GM21367 (cell line): ENCODE results near the gene FILIP1L.

Experiments
- ATAC-seq: cut with Tn5 transposase; IDR thresholded peaks from one replicate; pipeline ENCODE4 v1.9.1; 2021; ENCODE audit not compliant: unreplicated experiment

Gene FILIP1L

DNA sequence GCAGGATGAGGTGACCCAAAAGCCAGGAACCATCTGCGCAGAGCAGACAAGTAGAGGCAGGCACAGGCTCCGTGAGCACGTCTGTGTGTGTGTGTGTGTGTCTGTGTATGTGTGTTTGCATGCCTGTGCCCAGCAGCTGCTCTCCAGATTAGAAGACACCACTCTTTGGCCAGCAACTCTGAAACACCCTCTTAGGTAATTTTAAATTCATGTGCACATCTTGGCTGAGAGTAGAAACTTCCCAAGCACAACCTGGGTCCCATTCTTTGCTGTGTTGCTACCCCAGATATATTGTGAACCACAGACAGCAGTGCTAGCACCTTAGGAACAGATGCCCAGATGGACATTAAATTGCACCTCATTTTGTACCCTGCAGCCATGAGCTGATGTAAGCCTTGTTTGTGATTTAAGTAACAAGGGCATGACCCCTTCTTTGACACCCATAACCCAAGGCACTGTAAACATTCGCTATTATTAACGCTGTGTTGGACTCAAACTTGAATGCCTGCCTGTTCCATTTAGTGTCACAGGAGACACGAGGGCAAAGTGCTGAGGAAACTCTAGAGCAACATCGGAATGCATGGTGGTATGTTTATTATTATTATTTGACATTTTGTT, at the start of gene FILIP1L:
Gene FILIP1L (minus strand): TSS at position 89 of the 618 bp plus-strand sequence.
- no peak for ATAC-seq

DNA sequence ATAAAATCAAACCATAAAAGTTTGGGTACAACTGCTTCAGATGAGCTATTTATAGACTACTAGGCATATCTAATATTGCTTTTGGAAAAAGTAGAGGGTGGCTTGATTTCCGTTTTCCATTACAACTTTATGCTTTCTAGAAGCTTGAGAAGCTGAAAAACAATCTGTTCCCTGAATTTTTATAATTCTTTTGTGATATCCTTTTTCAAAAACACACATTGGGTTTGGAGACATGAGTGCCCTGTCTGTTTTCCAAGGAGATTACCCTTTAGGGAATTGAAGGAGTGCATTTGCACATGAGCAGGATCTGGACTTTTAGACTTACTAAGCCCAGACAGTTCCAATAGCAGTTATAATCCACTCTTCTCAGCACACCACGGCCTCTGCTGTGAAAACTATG, 49.5 kb upstream of the FILIP1L start:
- no peak for ATAC-seq

DNA sequence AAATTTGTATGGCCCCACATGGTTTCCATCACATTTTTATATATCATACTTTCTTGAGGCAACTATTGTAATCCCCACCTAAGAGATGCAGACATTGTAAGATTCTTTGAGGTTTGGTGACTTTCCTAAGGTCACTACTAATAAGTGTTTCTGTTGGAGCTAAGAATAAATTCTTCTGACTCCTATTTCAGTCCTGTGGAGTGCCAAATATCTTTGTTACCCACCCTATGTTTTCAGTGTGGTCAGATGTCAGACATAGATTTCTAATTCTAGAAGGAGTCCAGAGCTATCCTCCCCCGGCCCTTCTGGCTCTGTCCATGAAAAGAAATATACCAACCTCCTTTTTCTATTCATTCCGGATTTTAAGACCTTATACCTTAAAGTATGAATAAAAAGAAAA, 46.2 kb upstream of the FILIP1L start:
- no peak for ATAC-seq

DNA sequence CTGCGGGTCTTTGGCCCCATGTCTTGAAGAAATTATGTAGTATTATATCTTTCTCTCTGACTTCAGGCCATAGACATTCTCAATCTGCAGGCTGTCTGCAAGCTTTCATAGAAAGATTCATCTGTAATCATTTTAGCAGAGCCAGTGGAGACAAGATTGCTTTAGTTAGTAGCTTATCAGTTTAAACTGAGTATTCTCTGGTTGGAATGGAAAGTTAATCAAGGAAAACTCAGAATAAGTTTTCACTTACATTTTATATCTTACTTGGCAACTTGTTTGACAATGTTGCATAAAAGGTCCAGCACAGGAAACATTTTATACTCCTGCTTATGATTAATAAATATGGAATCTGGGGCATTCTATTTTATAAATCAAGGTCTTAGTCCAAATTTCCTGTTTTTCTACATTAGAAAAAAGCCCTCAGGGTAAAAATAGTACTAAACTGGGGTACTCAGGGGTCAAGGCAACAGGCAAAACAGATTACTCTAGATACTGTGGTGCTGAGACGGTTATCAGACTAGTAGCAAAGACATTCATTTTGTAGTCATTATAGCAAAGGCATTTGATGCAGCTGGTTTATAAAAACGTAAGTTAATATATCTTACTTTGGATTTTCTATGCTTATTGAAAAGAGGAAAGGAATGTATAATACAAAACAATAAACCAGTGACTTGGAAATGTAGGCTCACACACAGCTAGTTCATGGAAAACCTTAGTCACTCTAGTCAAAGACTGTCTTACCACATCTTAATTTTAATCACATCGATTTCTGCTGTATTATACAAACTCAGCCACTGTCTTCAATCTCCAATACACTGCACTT, 45.2 kb upstream of the FILIP1L start:
- ATAC-seq: no peak

DNA sequence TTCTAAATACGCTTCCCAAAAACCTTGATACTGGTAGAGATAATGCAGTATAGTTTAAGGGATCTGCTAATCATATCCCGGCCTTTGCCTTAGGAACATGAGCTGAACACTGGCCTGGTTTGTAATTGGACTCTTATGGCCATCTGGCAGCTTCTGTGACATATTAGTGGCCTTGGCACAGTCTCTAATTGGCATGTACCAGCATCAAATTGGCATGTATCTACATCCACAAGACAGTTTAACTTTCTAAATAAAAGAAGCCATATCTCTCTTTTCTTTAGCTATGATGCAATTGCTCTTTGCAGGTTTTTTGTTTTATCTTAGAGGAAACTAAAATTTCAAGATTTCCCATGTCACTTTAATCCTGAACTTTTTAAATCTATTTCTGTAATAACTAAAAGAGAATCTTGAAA, 44.6 kb upstream of the FILIP1L start:
- ATAC-seq: no peak

DNA sequence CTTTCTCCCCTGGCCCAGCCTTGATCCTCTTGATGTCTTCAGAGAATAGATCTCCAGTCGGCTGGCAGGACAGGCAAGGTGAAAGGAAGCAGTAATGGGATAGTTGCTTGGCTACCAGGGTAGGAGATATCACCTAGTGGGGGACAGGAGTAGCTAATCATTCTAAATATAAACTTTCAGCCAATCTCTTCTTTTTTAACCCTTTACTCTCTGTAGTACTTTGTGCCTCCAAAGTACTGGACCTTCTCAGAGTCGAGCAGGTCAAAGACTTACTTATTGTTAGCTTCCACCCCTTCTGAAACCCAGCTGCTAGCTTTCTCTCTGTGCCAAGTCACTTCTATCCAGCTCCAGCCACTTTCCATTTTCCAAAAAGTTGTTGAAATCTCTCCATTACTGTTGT, 43.4 kb upstream of the FILIP1L start:
- ATAC-seq: no peak

DNA sequence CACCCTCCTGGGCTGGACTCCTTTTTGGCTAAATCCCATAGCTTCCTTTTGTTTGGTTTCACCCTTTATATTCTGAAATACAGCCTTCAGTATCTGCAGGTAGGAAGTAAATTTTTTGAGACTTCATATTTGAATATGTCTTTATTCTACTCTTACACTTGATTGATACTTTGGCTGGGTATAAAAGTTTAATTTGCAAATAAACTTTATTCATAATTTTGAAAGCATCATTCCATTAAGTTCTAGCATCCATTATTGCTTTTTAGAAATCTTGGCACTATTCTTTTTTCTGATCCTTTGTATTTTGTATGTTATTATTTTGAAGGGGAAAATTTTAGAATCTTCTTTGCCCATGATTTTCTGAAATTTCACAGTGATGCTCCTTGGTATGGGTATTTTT, 41.3 kb upstream of the FILIP1L start:
- ATAC-seq: no peak

DNA sequence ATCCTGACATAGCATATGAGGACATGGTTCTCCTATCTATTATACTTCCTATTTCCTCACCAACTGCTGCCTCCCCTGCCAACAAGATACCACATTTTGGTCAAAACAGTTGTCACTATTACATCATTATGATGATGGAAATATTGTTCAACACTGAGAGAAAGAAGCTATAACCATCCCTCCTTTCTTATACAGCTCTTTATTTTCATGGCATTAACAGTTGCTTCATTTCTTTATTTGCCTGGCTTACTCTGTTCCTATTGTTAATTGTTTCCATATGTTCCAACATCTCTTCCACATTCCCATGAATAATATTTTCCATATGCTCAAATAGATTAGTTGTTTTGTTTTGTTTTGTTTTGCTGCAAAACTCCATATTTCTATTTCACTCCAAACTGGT, 40.8 kb upstream of the FILIP1L start:
- no peak for ATAC-seq

DNA sequence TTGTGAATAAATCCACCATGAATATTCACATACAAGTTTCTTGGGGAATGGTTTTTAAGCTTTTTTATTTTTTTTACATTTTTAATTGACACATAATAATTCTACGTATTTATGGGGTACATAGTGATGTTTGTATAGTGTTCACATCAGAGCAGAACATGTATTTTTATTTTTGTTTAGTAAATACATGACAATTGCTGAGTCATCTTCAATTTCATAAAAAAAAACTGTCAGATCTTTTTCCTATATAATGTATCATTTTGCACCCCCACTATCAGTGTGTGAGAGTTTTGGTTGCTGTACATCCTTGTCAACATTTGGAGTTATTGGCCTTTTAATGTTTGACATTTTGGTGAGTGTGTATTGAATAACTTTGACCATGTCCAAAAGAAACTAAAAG, 39.9 kb upstream of the FILIP1L start:
- ATAC-seq: no peak

DNA sequence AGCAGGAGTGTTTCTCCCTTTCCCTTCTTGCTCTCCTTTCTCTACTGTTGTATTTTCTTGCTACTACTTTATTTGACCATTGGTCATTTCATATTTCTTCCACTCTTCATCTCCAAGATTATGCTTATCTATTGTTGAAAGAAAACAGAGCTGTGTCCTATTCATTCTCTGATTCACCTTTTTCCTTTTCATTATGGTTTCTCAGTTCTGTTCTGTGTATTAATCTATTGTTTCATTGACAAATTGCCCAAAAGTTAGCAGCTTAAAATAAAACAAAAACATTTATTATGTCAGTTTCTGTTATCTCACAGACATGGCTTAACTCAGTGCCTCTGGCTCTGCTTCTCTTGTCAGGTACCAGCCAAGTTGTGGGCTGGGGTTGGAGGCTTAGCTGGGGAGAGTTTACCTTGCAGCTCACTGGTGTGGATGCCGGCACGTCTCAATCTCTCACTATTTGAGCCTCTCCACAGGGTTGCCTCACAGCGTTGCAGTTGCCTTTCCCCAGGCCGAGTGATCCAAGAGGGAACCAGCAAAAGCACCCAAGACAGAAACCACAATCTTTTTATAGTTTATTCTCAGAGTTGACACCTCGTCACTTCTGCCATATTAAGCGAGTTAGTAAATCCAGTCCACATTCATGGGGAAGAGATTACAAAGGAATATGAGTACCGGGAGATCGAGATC, 36.9 kb upstream of the FILIP1L start:
- no peak for ATAC-seq

DNA sequence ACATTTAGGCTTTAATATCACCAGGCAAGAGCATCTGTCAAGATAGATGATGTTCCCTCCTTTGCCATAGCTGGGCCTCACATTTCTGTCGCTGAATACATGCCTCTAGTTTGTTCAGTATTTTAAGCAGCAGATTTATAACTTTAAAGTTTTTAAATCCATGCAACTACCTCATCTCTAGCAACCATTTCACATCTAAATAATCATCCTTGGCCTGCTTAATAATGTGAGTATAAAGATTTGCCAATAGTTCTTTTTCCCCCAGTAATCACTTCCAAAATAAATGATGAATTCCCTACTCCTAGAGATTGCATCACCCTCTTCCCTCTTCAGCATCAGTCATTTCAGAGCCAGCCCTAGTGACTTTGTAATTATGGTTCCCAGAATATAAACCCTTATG, 36.2 kb upstream of the FILIP1L start:
- ATAC-seq: no peak

DNA sequence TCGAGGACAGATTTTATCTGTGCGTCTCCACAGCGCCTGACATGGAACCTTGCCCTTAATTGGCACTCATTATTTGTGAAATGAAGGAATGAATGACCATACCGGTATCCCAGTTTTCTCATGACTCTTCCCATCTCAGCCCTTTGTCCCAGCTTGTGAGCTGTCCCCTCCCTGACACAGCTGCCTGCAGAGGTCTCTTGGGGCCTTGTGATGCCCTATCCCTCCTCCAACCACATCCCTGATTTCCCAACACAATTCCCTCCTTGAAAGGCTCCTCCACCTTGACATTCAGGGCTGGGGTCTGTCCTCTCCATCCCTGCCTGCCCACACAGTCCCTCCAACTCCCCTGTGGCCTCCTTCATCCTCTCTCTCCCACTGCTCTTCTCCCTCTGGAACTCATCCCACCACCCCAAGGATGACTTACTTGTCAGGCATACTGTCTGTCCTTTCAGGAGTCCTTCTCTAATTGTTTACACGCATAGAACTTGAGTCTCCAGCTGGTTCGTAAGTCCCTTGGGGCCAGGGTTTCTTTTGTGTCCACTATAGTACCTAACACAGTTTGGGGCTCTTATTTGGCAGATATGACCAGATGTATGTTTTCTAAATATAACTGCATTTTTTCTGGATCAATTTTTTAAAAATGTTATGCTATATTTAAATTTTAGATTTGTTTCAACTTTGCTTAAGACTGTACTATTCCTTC, 35.6 kb upstream of the FILIP1L start:
- ATAC-seq: no peak

DNA sequence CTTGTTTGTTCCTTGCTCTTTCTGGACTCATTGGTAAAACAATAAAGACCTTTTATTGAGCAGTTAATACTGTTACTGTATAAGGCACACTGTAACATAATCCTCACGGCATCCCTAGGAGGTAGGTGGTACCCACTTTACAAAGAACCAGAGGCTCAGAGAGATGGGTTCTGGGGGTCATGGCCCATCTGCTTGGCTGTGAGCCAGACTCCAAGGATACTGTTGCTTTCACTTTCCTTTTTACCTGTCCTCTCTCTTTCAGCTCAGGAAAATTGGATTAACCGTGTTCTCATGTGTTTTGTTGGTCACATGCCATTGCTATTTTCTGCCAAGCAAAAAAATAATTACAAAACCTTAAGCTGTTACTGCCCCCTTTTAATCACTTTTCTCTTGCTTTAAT, 34.8 kb upstream of the FILIP1L start:
- no peak for ATAC-seq

DNA sequence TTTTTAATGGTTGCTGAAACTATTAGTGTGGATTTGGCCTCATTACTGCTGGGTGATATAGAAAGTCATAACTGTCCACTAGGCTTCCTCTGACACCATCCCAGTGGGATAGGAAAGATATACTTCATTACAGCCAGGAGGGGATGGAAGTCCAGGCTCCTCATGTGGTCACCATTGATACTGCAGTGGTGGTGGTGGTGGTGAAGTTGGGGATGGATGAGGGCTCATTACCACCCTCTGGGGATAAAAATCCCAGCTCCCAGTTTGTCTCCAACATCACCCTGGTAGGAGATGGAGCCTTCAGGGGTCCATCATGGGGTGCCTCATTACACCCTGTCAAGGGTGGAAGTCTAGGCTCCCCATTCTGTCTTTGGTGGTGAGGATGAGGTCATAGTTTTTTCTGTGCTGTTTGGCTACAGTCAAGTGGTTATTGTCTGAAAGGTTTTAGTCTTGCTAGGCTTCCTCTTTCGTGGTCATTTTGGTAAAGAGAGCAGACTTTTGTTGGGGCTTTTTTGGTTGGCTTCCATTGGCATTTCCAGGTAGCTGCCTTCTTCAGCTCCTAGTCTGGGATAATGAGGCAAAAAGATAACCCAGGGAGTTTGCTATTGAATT, 30.1 kb upstream of the FILIP1L start:
- ATAC-seq: peak; percentile 84

DNA sequence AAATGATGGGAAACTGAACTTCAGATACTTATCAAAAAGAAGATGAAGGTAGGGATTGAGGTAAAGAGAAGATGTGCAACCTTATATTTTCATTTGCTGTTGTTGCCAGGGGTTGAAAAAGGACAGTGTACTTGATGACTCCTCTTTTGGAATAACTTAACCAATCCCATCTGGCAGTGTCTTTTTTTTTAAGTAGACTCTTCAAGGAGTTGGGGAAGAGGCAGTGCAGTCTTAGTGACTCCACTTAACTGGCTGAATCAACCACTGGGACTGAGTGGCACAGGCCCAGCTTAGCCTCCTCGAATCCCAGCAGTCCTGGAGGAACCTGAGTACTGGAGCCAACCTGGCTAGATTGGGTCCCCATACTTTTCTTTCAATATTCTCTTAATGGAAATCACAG, 27.3 kb upstream of the FILIP1L start:
- ATAC-seq: no peak

DNA sequence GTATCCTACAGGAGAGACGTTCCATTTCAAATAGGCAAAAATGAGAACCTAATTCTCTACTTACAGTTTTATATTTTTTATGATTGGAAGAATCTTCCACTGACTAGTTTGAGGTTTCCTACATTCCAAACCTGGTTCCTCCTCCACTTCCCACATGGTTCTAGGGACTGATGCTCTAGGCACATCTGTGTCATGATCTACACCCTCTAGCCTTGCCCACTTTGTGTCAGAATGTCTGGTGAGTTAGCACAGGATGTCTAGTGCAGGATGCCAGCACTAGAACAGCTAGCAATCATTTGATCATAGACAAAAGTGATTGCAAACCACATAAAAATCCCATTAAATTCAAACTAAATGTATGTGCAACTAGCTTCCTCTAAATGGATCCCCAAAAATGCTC, 26.7 kb upstream of the FILIP1L start:
- no peak for ATAC-seq

DNA sequence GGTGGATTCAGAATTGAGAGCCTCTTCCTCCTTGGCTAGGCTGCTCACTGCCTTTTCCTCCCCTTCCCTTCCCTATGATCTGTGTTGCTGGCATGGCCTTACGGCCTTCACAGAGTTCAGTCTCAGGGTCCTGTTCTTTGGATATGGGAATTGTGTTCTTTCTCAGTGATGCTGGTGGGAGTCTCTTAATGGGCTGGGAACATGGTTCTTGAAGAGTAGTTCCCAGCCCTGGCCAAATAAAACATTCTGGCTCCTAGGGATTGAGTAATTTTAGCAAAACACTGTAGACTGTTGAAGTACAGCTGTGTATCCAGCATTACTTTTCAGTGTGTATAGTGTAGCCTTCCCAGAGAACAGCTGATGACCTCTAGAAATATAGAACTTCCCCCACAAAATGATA, 22.6 kb upstream of the FILIP1L start:
- no peak for ATAC-seq

DNA sequence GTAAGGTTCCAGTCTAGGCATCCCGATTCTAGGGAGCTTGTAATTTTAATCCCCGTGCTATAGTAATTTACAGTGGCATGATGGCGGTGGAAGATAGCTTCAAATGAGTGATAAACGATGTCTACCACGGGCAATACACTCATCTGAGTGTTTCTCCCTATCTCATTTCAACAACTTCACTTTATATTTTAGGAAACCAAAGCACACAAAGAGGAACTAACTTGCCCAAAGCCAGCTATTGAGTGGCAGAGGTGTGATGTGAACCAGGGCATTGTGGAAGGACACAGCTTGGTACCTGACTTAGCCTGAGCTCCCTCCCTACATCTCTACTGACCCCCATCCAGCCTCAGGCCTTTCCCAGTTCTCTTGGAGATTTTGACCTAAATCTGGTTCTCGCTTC, 16.9 kb upstream of the FILIP1L start:
- ATAC-seq: no peak

DNA sequence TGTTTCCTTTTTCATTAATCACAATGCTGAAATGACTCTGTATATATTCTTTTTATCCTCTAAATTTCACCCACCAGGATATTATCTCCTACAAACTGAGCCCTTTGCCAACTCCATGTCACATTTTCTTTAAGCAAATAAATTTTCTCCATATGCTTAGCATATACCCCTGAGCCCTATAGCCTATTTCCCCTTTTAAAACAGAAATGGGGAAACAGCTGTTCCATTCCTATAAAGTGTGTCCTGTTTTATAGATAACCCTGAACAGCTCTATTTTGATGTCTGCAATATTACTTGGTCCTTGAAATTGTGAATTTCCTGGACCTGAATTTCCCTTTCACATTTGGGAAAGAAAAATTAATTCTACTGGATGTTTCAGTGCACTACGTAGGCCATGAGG, 15.6 kb upstream of the FILIP1L start:
- no peak for ATAC-seq

DNA sequence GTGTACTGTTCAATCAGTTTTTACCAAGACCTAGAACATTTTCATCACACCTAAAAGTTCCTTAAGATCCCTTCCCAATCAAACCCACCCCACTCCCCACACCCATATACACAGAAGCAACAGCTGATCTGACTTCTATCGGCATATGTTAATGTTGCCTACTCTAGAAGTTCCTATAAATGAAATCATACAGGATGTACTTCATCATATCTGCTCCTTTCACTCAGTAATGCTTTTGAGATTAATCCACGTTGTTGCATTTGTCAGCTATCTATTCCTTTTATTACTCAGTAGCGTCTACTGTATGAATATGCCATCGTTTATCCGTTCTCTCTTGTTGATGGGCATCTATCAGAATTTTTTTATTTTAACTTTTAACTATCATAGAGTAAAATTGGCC, 14.3 kb upstream of the FILIP1L start:
- ATAC-seq: no peak

DNA sequence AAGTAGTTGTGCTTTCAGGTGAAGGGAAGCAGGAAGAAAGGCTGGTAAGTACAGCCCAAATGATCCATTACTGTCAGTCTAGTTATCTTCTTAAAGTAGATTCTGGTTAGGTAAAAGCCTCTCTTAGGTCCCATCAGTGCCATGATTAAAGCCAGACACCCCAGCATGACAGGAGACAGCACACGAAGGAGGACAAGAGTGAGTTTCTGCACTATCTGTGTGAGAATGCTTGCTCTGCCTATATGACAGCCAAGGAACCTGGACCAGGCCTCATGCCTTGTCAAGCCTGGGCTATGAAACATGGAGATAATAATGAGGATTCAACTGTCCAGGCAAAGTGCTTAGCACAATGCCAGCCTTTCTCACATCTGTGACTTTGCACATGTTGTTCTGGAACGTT, 13.5 kb upstream of the FILIP1L start:
- ATAC-seq: no peak
